ENCODE results near the gene ADORA1.

ADORA1 gene

GRCh38 chr1:203162403-203162802 lies 34.9 kb downstream of the ADORA1 start:
- no peak for DNase-seq

GRCh38 chr1:203163891-203164635 lies 36.5 kb downstream of the ADORA1 start:
- DNase-seq, result no peak

GRCh38 chr1:203165101-203165799 lies 37.7 kb downstream of the ADORA1 start:
- DNase-seq, result no peak

DNA sequence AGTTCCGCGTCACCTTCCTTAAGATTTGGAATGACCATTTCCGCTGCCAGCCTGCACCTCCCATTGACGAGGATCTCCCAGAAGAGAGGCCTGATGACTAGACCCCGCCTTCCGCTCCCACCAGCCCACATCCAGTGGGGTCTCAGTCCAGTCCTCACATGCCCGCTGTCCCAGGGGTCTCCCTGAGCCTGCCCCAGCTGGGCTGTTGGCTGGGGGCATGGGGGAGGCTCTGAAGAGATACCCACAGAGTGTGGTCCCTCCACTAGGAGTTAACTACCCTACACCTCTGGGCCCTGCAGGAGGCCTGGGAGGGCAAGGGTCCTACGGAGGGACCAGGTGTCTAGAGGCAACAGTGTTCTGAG lies 38.3 kb downstream of the ADORA1 start:
- DNase-seq, result no peak

GRCh38 chr1:203166192-203166940 lies 38.8 kb downstream of the ADORA1 start:
- DNase-seq, result no peak

DNA sequence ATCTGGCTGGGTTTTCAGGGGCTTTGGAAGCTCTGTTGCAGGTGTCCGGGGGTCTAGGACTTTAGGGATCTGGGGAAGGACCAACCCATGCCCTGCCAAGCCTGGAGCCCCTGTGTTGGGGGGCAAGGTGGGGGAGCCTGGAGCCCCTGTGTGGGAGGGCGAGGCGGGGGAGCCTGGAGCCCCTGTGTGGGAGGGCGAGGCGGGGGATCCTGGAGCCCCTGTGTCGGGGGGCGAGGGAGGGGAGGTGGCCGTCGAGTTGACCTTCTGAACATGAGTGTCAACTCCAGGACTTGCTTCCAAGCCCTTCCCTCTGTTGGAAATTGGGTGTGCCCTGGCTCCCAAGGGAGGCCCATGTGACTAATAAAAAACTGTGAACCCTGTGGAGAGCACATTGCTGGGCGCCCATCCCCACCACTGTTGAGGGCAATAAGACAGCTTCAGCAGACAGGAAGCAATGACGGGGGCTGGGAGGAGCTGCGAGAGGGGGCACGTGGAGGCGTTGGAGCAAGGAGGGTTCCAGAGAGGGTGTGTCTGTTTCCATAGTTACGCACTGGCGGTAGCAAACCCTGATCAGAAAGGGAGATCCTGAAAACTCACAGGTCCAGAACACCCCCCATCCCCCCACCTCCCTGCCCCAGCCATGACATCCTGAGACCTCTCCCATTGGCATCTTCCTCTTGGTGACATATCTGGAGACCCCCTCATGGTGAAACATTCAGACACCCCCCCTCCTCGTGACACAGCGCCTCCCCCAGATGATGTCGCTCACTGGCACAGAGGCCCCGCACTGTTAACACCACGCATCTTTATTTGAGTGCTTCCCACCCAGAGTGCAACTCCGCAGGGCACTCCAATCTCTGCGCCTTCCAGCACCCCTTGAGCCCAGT lies 39.7 kb downstream of the ADORA1 start:
- no peak for DNase-seq

DNA sequence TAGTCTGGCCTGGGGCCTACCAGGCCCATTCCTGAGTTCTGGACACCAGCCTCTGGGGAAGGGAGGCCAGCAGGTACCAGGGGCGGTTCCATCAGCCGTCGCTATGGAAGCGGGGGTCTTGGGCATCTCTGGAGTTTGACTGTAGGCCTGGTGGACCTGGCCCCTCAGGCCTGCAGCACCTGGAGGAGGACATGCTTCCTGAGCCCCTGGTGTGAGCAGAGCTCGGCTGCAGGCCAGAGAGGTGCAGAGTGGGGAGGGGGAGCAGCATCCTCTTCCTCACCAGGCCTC lies 40.3 kb downstream of the ADORA1 start:
- no peak for DNase-seq

- DNase-seq, result no peak
These were observed 40.8 kb downstream of the ADORA1 start for GRCh38 chr1:203168256-203168786.

DNA sequence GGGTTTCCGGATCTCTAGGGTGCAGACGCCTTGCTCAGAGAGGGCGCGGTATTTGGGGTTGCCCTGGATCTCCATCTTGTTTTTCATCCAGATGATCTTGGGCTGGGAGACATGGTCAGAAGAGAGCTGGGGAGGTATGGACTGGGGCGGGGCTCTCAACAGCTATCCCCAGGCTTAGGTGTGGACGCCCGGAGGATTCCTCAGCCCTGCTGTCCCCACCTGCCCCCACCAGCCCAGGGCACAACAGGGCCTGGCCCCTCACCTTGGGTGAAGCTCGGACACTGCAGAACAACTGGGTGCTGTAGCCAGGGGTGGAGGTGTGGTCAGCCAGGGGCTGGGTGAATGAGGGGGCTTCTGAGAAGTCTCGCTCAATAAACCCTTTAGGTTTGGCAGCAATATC lies 41.5 kb downstream of the ADORA1 start:
- DNase-seq, result no peak

- no peak for DNase-seq
These were observed 42.4 kb downstream of the ADORA1 start for GRCh38 chr1:203169770-203170520.

- DNase-seq, result no peak
These were observed 43.3 kb downstream of the ADORA1 start for GRCh38 chr1:203170625-203171330.

- no peak for DNase-seq
These were observed 44.0 kb downstream of the ADORA1 start for GRCh38 chr1:203171341-203172183.

DNA sequence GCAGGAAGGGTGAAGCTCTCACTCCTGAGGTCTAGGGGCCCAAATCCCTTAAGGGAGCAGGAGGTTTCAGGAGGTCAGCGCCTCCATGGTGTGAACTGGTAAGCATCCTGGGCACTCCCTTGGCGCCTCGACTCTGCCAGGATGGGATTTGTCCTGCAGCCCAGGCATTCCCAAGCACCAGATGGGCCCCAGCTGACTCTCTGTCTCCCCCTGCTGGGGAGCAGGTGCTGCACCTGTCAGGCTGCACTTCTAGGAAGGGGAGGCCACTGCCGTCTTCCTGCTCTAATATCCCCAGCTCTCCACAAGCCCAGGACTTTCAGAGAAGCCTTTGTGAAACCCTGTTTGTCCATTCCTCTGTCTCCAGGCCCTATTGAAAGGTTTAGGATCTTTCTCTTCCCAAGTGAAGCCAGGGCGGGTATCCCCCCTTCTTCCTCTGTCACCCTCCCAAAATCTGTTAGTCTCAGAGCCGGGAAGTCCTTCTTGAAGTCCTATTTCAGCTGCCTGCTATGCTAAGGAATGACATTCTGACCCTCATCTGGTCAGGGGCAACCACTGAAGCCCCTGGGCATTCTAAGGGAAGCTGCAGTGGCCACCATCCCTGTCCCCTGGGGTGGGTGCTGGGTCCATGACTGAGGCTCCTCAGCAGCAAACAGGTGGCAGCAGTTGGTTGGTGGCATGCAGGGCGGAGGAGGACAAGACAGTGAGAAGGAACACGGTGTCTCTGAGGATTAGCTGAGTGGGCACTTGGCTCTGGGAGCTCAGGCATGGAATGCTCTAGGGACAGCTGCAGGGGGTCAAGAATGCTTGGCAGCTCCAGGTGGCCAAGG lies 44.9 kb downstream of the ADORA1 start:
- no peak for DNase-seq

DNA sequence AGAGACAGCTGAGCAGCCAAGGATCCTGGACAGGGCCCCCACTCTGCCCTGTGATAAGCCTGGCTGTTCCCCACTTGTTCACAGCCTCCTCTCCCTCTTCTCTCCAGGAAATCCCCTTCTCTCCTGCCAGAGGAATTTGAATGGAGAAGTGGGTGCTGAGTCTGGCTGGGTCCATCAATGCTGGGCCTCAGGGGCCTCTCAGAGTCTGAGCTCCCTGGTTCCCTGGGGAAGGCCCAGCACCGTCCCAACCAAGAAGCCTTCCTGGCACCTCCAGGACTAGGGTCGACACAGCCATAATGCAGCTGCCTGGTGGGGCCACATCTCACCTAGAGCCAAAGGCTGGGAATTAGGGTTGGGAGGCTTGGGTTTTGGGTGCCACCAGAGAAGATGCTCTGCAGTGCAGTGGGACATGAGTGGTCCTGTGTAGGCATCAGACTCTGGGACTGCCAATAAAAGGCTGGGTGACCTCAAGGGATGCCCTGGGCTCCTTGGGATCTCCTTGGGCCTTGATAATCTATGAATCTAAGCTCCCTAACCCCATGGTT lies 45.6 kb downstream of the ADORA1 start:
- no peak for DNase-seq

- DNase-seq, result no peak
These were observed 46.0 kb downstream of the ADORA1 start for GRCh38 chr1:203173566-203173965.

DNA sequence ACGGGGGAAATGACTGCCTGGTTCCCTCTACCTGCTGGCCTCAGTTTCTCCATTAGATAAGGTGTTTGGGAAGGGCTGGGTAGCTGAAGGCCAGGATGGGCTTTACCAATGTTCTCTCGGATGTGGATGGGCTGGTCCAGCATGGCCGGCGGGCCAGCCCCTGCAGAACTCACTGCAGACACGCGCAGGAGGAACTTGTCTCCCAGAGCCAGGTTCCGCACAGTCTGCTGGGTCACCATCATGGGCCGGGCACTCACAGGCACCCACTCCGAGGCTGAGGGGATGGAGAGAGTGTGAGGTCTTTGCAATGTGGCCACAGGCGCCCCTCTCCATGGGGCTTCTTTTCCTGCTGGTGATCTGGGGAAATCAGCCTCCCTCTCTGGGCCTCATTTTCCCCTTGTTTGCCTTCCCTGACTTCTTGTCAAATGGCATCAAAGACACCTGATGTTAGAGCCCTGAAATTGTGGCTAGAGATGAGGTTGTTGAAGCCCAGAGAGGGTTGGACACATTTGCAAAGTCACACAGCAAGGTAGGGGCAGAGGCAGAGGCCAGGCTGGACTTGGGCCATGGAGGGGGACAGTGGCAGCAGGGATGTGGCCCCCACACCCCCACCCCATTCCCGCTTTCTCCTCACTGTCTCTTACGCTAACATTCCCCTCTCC lies 46.9 kb downstream of the ADORA1 start:
- DNase-seq, result no peak

DNA sequence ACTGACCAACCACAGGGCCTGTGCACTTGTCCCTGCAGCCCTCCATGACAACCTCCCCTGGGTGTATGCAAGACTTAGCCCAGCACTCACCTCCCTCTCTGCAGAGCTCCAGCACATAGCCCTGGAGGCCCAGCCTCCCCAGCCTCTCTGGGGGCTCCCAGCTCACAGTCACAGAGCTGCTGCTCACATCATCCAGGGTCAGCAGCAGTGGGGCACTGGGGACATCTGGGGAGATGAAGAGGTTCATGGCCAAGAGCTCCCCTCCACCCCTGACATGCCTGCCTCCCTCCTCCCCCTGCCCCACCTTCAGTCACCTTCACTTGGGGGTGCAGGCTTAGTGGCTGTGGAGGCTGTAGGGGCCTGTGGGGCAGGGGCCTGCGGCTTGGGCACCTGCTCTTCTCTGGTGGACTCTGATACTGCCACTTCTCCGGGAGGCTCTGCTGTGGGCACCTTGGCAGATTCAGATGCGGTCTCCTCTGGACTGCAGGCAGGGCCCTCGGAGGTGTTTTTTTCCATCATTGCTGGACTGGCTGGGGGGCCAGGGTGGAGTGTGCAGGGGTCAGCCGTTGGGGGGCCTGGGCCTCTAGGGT lies 47.8 kb downstream of the ADORA1 start, which contains the start of gene MYBPH:
Gene MYBPH, minus strand, starts transcription at position 590 of the 590 bp plus-strand sequence. Its CDS starts 71 bp downstream, at position 519.
- no peak for DNase-seq

DNA sequence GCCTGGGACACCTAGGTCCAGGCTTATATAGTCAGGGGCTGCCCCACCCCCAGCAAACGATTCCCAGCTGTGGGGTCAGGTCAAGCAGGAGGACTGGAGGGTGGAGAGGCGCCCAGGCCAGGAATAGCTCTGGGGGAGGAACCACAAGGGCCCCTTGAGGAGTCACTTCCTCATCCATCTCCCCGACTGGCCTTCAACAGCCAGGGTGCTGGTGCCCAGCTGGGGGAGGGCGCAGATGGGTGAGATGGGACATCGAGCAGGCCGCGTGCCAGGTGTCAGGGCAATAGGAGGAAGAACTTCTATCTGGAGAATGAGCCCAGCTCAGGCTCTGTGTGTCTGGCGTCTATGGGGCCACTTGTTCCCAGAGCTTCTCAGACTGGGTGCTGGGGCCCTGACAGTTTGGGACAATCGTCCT lies 48.3 kb downstream of the ADORA1 start:
- no peak for DNase-seq
